OCI-M2 (cell line): Measurements from ENCODE around the gene POMC.
A peak's percentile ranks its signal among the peaks of the same experiment; 100 is the strongest.
"Not testable (repeated sequence)": the region's sequence is repeated elsewhere in the genome, so short reads cannot be mapped to it uniquely, and the experiment has no call there.

Experiments
- DNase-seq: peaks from one replicate; lab custom pipeline; 2025; ENCODE audit not compliant: unreplicated experiment; lab: John Stamatoyannopoulos, UW

POMC gene

DNA sequence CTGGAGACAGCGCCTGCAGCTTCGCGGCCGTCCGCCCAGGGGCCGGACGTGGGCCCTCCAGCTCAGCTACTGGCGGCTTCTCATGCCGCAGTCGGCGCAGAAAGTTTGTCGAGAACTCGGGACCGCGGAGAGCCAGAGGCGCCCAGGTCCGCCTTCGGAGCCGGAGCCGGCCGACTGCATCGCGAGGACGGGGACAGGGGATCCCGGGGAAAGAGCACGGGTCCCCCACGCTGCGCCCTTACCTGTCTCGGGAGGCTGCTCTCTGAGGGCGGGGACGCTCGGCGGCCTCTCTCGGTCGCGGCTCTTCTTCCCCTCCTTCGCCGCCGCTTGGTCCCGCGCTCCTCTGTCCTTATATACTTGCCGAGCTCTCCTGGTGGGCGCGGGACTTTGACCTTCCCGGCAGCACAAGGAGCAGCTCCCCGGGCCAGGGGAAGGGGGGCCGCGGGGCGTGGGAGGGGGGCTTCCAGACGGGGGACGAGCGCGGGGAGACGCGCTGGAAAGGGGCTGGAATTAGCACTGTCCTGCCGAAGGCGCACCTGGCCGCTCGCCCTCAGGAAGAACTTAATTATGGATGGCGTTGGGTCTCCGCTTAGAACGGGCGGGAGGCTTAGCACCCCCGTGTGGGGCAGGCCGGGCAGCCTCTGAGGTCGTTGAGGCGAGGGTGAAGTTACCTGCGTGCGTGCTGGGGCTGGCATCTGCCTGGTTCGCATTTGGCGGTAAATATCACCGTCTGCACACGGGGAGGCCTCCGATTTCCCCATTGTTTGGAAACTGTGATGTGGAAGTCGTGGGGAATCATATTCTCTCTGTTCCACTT lies at the start of gene POMC:
Gene POMC (minus strand): TSS at position 325 of the 817 bp plus-strand sequence. CDS start 3,808 bp downstream, outside the sequence.
- no peak for DNase-seq

GRCh38 chr2:25218100-25218499 lies 49.7 kb upstream of the POMC start:
- no peak for DNase-seq

GRCh38 chr2:25215948-25216679 lies 47.7 kb upstream of the POMC start:
- peak; percentile 43 for DNase-seq

DNA sequence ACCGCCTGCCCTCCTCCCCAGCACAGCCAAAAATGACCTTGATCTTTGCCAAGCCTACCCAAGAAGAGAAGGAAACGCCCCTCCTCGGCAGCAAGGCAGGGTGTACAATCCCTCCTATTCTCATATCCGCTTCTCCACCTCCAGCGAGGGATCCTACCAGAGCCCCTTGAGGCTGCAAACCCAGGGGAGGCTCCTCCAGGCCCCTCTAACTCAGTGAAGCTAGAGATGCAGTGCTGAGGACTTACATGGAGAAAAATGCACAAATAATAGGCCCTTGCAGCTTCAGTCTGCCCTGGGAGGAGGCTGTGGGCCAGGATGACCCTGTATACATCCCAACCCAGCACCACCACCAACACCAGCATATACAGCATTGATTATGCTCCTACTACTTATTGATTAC lies 46.9 kb upstream of the POMC start:
- DNase-seq: no peak

DNA sequence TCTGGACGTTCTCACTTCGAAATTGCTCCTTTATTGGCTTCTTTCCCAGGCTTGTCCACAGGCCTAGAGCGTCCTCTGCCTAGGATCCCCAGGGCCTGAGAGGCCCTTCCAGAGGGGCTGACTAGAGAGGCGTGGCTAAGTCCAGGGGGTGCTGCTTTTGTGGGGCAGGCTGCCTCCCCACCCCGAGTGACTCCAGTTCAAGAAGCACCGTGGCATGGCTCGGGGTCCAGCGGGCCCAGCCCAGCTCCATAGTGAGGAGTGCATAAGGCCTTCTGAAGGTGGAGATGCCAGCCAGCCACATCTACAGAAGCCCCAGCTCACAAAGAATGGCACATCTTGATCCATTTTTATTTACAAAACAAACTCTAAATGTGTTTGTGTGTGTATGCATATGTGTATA lies 44.8 kb upstream of the POMC start:
- no peak for DNase-seq

GRCh38 chr2:25210923-25211322 lies 42.5 kb upstream of the POMC start:
- not testable (repeated sequence) for DNase-seq

DNA sequence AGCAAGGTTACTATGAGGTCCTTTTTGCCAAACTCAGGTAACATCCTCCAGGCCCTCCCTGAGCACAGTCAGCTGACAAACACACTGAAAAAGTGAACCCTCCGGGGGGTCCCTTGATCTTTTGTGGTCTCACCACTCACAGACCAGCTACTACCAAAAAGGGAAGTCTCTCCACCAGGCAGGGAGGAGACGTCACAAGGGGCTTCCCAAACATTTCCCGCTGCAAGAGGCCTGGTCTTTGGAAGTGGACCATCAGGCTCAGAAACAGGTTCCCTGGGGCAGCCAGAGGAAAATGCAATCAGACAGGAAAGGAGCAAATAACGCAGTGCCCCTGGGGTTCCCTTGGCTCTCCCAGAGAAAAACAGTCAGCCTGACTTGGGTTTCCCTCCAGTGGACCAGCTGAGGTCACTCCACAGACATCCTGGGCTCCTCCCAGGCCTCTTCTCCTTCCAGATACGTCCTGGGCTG lies 38.7 kb upstream of the POMC start:
- no peak for DNase-seq

DNA sequence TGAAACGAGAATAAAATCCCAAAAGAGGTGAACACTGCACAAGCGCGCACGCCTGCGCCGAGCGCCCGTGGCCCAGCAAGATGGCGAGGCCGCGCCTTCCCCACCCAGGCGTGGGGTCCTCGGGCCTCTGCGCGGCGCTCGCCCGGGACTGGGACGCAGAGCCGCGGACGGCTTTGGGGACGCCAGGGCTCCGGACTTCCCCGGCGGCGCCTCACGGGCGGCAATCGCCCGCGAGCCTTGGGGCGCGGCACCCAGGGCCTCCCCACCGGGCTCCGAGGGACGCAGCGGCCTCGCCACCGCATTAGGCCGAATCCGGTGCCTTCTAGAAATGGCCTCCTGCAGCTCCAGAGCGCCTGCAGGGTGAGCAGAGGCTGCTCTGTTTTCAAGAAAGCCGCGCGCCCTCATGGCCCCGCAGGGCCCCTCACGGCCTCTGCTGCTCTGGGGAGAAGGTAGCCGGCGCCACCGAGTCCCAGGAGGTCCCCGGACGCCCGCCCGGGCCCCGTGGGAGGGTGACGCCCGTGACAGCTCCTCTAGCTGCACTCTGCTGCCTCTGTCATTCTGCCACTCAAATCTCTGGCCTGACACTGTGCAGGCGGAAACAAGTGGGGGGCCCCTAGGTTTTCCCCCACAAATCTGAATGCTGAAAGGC lies 35.9 kb upstream of the POMC start:
- DNase-seq: no peak

DNA sequence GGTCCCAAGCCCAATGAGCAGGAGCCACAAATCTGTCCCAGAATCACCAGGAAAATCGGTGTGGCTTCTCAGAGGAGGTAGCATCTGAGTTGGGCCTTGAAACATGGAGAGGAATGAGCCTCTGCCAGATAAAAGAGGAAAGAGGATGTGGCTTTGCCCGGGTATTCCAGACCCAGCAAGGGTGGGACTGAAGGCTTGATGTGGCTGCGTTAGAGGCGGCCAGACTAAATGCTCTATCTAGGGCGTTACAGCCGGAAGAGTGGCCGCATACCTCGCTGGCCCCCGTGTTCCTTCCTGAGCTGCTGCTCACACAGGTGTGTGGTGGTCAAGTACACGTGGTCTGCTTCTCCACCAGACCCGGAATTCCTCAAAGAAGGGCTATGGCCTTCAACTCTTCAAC lies 33.9 kb upstream of the POMC start:
- DNase-seq: no peak

DNA sequence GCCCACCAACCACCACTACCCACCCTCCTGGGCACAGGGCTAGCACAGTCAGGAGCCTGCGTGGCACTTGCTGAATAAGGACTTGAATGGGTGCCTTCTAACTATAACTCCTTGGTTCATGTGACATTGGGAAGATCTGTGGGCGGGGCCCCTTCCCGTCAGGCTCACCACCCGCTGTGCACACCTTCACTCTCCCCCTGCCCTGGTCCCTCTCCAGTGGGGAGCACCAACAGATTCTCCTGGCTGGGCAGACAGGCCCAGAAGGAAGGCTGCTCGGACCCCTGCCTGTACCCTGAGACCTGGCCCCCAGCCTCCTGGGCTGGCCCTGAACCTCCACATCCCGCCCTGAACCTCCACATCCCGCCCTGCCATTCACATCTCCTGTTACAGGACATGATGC lies 33.4 kb upstream of the POMC start:
- DNase-seq: no peak

DNA sequence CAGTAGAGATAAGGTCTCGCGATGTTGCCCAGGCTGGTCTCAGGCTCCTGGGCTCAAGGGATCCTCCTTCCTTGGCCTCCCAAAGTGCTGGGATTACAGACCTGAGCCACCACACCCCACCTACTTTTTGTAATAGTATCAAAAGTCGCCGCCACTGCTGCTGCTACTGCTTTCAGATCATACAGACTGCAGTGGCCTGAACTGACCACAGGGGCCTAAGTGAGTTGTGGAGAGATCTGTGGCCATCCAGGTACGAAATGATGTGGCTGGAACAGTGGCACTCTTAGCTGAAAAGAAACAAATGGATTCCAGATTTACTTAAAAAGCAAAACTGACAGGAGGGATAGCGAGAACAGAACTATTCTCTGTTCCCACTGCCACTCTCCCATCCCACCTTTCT lies 32.9 kb upstream of the POMC start:
- DNase-seq: no peak

DNA sequence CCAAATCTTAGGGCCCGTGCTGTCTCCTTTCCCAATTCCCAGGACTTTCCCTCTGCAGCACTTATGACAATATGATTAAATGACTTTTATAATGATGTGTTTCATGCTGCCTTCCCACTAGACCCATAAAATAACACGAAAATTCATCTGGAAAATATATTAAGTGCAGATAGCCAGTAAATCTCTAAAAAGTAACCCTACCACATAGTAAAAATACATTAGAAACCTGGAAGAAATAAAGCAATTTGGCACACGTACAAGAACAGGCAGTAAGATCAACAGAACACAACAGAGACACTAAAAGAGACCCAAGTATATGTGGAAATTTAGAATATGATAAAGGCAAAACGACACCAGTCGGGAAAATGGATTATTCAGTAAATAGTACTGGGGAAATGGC lies 30.2 kb upstream of the POMC start:
- DNase-seq: no peak

GRCh38 chr2:25198209-25198525 lies 29.8 kb upstream of the POMC start:
- no peak for DNase-seq

DNA sequence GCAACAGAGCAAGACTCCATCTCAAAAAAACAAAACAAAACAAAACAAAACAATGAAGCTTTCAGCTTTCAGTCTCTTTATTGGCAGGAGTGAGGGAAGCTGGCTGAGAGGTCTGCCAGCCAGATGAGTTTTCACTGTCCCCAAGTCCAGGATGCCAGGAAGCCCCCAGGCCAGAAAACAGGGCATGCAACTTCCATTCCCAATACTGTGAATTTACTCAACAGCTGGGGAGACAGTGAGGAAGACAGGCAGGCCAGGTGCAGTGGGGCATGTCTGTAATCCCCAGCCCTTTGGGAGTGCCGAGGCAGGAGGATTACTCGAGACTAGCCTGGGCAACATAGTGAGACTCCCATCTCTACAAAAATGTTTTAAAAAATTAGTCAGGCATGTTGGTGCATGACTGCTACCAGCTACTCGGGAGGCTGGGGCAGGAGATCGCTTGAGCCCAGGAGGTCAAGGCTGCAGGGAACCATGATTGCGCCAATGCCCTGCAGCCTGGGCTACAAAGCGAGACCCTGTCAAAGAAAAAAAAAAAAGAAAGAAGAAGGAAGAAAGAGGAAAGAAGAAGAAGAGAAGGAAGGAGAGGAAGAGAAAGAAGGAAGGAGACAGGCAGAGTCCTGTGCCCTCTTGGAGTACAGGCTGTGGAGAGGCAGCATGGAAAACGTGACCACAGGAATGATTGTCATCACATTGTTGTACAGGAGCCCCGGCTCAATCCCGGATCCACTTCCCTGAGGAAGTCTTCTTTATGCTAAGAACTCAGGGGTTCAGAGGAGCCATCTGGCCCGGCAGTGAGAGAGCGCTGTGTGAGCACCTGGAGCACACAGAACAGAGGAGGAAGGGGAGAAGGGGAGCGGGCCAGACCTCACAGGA lies 29.2 kb upstream of the POMC start:
- DNase-seq: no peak

DNA sequence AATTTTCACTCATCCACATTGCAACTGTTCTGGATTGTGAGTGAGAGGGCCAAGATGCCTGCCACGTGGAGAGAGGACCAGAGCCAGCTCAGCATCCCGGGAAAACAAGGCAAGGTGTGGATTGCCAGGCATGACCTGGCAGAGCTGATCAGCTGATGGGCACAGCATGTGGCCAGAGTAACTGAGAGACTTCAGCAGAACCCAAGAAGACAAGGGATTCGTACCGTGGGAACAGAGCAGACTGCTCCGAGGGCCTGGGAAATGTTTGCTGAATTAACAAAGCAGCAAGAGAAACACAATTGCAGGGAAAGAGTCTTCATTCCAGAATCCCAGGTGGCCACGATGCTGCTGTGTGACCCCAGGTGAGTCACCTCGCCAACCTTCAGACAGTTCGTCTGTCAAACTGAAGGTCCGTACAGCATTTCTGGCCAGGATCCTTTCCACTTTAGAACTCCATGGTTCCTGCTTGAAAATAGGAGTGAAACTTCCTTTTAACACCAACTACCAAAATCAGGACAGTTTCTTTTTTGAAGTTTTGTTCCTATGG lies 26.3 kb upstream of the POMC start:
- DNase-seq: no peak

DNA sequence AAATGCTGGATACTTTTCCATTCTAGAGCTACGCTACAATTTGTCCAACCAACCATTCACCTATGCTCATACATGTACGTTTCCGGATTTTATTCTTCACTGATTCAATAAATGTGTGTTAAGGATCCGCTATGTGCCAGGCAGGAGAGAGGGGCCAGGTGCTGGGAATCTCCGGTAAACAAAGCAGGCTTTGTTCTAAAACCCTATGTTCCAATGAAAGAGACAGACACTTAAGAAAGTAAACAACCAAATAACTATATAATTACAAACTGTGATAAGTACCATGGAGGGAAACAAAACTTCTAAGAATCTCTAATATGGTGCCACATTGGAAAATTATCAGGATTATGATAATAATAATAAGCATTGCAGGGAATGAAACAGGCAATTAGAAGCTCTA lies 22.2 kb upstream of the POMC start:
- no peak for DNase-seq

DNA sequence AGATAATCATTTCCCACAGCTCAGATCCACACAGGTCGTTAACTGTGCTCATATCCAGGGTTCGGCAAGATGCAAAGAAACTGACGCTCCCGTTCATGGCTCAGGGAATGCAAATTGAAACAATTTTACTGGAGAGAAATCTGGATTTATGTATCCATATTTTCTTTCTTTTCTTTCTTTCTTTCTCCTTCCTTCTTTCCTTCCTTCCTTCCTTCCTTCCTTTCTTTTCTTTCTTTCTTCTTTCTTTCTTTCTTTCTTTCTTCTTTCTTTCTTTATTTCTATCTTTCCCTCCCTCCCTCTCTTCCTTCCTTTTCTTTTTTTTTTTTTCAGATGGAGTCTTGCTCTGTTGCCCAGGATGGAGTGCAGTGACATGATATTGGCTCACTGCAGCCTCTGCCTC lies 20.0 kb upstream of the POMC start:
- DNase-seq: no peak

- no peak for DNase-seq
These were observed 19.5 kb upstream of the POMC start for GRCh38 chr2:25187729-25188350.

- DNase-seq: no peak
These were observed 15.9 kb upstream of the POMC start for GRCh38 chr2:25184254-25184653.

- DNase-seq: no peak
These were observed 10.6 kb upstream of the POMC start for GRCh38 chr2:25178976-25179375.
